Cerebellar cortex (tissue), 1 donor: ENCODE results near the gene LYPD4.

Experiments used
- DNase-seq: peaks from one replicate; pipeline ENCODE4 v3.0.0-alpha.2; 2015; ENCODE audit warnings: low spot score

LYPD4 gene

GRCh38 chr19:41872775-41873647 lies 28.5 kb upstream of the LYPD4 start:
- peak; percentile 89 for DNase-seq

GRCh38 chr19:41872384-41872774 lies 27.9 kb upstream of the LYPD4 start:
- DNase-seq = peak; percentile 64

- peak; percentile 72 for DNase-seq
These were observed 27.3 kb upstream of the LYPD4 start for GRCh38 chr19:41871573-41872383.

- peak; percentile 82 for DNase-seq
These were observed 26.0 kb upstream of the LYPD4 start for GRCh38 chr19:41870401-41870873.

GRCh38 chr19:41869374-41869955 lies 25.0 kb upstream of the LYPD4 start:
- DNase-seq = peak; percentile 25

- peak; percentile 34 for DNase-seq
These were observed 24.5 kb upstream of the LYPD4 start for GRCh38 chr19:41868989-41869300.

- peak; percentile 33 for DNase-seq
These were observed 23.9 kb upstream of the LYPD4 start for GRCh38 chr19:41868120-41868988.

GRCh38 chr19:41866284-41866683 lies 21.8 kb upstream of the LYPD4 start:
- no peak for DNase-seq

GRCh38 chr19:41864374-41864773 lies 19.9 kb upstream of the LYPD4 start:
- DNase-seq = no peak

- no peak for DNase-seq
These were observed 18.9 kb upstream of the LYPD4 start for GRCh38 chr19:41863209-41863931.

- no peak for DNase-seq
These were observed 18.0 kb upstream of the LYPD4 start for GRCh38 chr19:41862445-41862986.

GRCh38 chr19:41861846-41862245 lies 17.4 kb upstream of the LYPD4 start:
- DNase-seq = no peak

GRCh38 chr19:41861116-41861768 lies 16.8 kb upstream of the LYPD4 start:
- no peak for DNase-seq

- DNase-seq = no peak
These were observed 16.1 kb upstream of the LYPD4 start for GRCh38 chr19:41860419-41861115.

GRCh38 chr19:41859618-41860418 lies 15.3 kb upstream of the LYPD4 start, which contains the start of gene RPS19:
Gene RPS19, plus strand, starts transcription at chr19:41860255. Its CDS starts 520 bp downstream, at chr19:41860775.
- peak; percentile 100 for DNase-seq

- no peak for DNase-seq
These were observed 14.7 kb upstream of the LYPD4 start for GRCh38 chr19:41859213-41859617.

- DNase-seq = no peak
These were observed 9.3 kb upstream of the LYPD4 start for GRCh38 chr19:41853768-41854167.

- DNase-seq = no peak
These were observed 8.9 kb upstream of the LYPD4 start for GRCh38 chr19:41853344-41853743.

GRCh38 chr19:41851456-41851855 lies 7.0 kb upstream of the LYPD4 start:
- DNase-seq = no peak
